ENCODE results near the gene LYPLA2. TPM values are rescaled to one million over a fixed set of nuclear protein-coding genes. Genes with fewer than 3 reads are reported as not detected.
A peak's percentile ranks its signal among the peaks of the same experiment; 100 is the strongest.

Gene LYPLA2
- total and polyA plus RNA-seq, 2 of the 4 experiments (the other 2 are of a cell fraction), result 44.3 to 78.6 TPM

- H3K56ac ChIP-seq (ENCODE audit: extremely low read depth, insufficient read depth, low read length), result no peak overlapping the region
- H2BK15ac ChIP-seq (ENCODE audit: low read depth, low read length), result no peak overlapping the region
- no peaks in the 10 kb centered on the region for H3K9me3 ChIP-seq (ENCODE audit: control insufficient read depth, insufficient read depth, low read length)
- ChIA-PET POLR2A (ENCODE audit: unreplicated experiment) (no interaction called here), CTCF (interaction anchor here (0.5 to 1.1 kb wide), 6 partner anchors 8 to 366 kb away, joined by 3 to 4 read pairs (median 3); partner anchors contain the start of gene RPL11)
- dilution Hi-C loops (cut with HindIII; ENCODE audit: low sequenced_read_pairs, unreplicated experiment) (no loop called here), intact Hi-C loops (cut with micrococcal nuclease) (no loop called here), in situ Hi-C loops (cut with MboI; ENCODE audit: low sequenced_read_pairs) (no loop called here)
- H4K91ac ChIP-seq (ENCODE audit: insufficient read depth, low read depth, low read length), result no peak overlapping the region
- no TSS peak for BruUV-seq (replicated peaks)
- H3K36me3 ChIP-seq (ENCODE audit: control insufficient read depth, insufficient read depth, low read length), result peaks cover 4% of the 10 kb centered on the region
- peaks cover 2% of the 10 kb centered on the region for H3K4me1 ChIP-seq (ENCODE audit: control insufficient read depth, insufficient read depth, low read length)
- no peak overlapping the region for H2BK5ac ChIP-seq (ENCODE audit: low read depth, low read length, poor library complexity, severe bottlenecking)
- H3K4me3 ChIP-seq (ENCODE audit: insufficient read depth, low read depth, low read length), result no peak overlapping the region
- no peak overlapping the region for H2BK120ac ChIP-seq (ENCODE audit: low read depth, low read length)
- H3K4me2 ChIP-seq (ENCODE audit: low read depth, low read length), result no peak overlapping the region
- no peak overlapping the region for H2BK20ac ChIP-seq (ENCODE audit: low read depth, low read length)
- no peak overlapping the region for H4K8ac ChIP-seq (ENCODE audit: low read depth in 2 of 2, low read length in 2 of 2)
- H4K20me1 ChIP-seq (ENCODE audit: insufficient read depth, low read length), result peaks cover 47% of the 10 kb centered on the region
- no peak overlapping the region for H2AFZ ChIP-seq (replicated peaks; ENCODE audit: low read length, poor library complexity)
- WGBS, 2 experiments (ENCODE audit: extremely low coverage in 2 of 2, insufficient read length in 1 of 2), result no CpG with 5 or more reads among the region's 1 CpG
- no peak overlapping the region for H2AK5ac ChIP-seq (ENCODE audit: low read depth, low read length)
- no peak overlapping the region for H3K27ac ChIP-seq (ENCODE audit: insufficient read depth, low read length)
- peaks cover 3% of the 10 kb centered on the region; the same call in 1 of the 2 replicates for H3K9me1 ChIP-seq (ENCODE audit: insufficient read depth, low read length)
- no peak overlapping the region for H3K23ac ChIP-seq (ENCODE audit: low read depth, low read length)
- ATAC-seq (ENCODE audit: low read depth), result no peak
- H3K14ac ChIP-seq (replicated peaks; ENCODE audit: low read depth, low read length), result no peak overlapping the region
- no peaks in the 10 kb centered on the region for H3K27me3 ChIP-seq (ENCODE audit: control insufficient read depth, insufficient read depth, low read length)
- peak; percentile 45 for TF ChIP-seq CTCF (conservative IDR thresholded peaks at IDR 0.05; ENCODE audit: low read depth, low read length)
- TF ChIP-seq MAZ (IDR thresholded peaks at IDR 0.05; ENCODE audit: borderline replicate concordance, low read depth, low read length), result no peak
- TF ChIP-seq POLR2A (IDR thresholded peaks at IDR 0.05; ENCODE audit: low read depth, low read length), result no peak
- TF ChIP-seq MAFK (IDR thresholded peaks at IDR 0.05; ENCODE audit: low read depth, low read length), result peak; percentile 60
- TF ChIP-seq RAD21 (IDR thresholded peaks at IDR 0.05; ENCODE audit: low read length), result no peak
- TF ChIP-seq RCOR1 (IDR thresholded peaks at IDR 0.05; ENCODE audit: insufficient replicate concordance, low read length), result no peak
- TF ChIP-seq BHLHE40 (IDR thresholded peaks at IDR 0.05; ENCODE audit: low read depth, low read length), result no peak
- no peak overlapping the region for H3K4ac ChIP-seq (ENCODE audit: low read depth, low read length)
- no peak overlapping the region for H3K9ac ChIP-seq (ENCODE audit: low read depth, low read length)
- no peak overlapping the region for H3K18ac ChIP-seq (ENCODE audit: low read depth, low read length)
- peak; percentile 62 for DNase-seq
- H4K5ac ChIP-seq (ENCODE audit: low read depth, low read length), result no peak overlapping the region
- no peak overlapping the region for H2AK9ac ChIP-seq (replicated peaks; ENCODE audit: low read depth, low read length, poor library complexity)
- peaks cover 25 to 67% of the 10 kb centered on the region in 2 experiments for H3K79me1 ChIP-seq (ENCODE audit: low read depth in 1 of 2, low read length in 2 of 2)
Observed at GRCh38 chr1:23745515-23745914, 45.4 kb upstream of the LYPLA2 start.

All from IMR-90 (cell line).